ENCODE measurements around the gene ART4. TPM values are rescaled to one million over a fixed set of nuclear protein-coding genes. Genes with fewer than 3 reads are reported as not detected.

Gene ART4
- polyA plus RNA-seq, 1 donor from 2014 or later = not detected

- no peak overlapping the region for H3K4me3 ChIP-seq (ENCODE audit: low read length)
- TF ChIP-seq EP300 (conservative IDR thresholded peaks at IDR 0.05; ENCODE audit: poor library complexity, severe bottlenecking) (no peak), CTCF (IDR thresholded peaks at IDR 0.05; ENCODE audit: poor library complexity, severe bottlenecking) (no peak), EZH2 (IDR thresholded peaks at IDR 0.05; ENCODE audit: borderline replicate concordance, insufficient read depth, low read length, poor library complexity, severe bottlenecking) (no peak), REST (IDR thresholded peaks at IDR 0.05; ENCODE audit: borderline replicate concordance) (no peak), RAD21 (conservative IDR thresholded peaks at IDR 0.05) (no peak), POLR2AphosphoS5 (IDR thresholded peaks at IDR 0.05) (no peak), MXI1 (conservative IDR thresholded peaks at IDR 0.05; ENCODE audit: poor library complexity, severe bottlenecking) (no peak), TAF1 (IDR thresholded peaks at IDR 0.05; ENCODE audit: low read depth) (no peak), SMC3 (conservative IDR thresholded peaks at IDR 0.05; ENCODE audit: poor library complexity) (no peak)
- H3K27me3 ChIP-seq (ENCODE audit: insufficient read depth, low read depth, low read length) = no peaks in the 10 kb centered on the region
- no peak overlapping the region for H2AFZ ChIP-seq (ENCODE audit: low read depth, low read length)
- no peak overlapping the region for H3K9ac ChIP-seq (ENCODE audit: low read length)
- no peaks in the 10 kb centered on the region for H4K20me1 ChIP-seq (ENCODE audit: insufficient read depth)
- H3K79me2 ChIP-seq (replicated peaks; ENCODE audit: insufficient read depth, low read length) = no peaks in the 10 kb centered on the region
- no peaks in the 10 kb centered on the region for H3K9me2 ChIP-seq (ENCODE audit: insufficient read depth, low read length)
- H3K4me2 ChIP-seq (ENCODE audit: low read length) = no peak overlapping the region
- no peaks in the 10 kb centered on the region for H3F3A ChIP-seq (ENCODE audit: insufficient read depth, low read length, poor library complexity, severe bottlenecking)
- H3K9me3 ChIP-seq (ENCODE audit: low read length) = no peaks in the 10 kb centered on the region
- H3K27ac ChIP-seq (ENCODE audit: low read length) = no peak overlapping the region
- no peaks in the 10 kb centered on the region for H3K36me3 ChIP-seq (ENCODE audit: insufficient read depth, low read length)
These were observed 11.4 kb upstream of the ART4 start for GRCh38 chr12:14854586-14855183.

GRCh38 chr12:14853961-14854360, 10.6 kb upstream of the ART4 start:
- no peak overlapping the region for H2AFZ ChIP-seq (ENCODE audit: low read depth, low read length)
- no peaks in the 10 kb centered on the region for H3K36me3 ChIP-seq (ENCODE audit: insufficient read depth, low read length)
- H3K27ac ChIP-seq (ENCODE audit: low read length) = no peak overlapping the region
- H3F3A ChIP-seq (ENCODE audit: insufficient read depth, low read length, poor library complexity, severe bottlenecking) = no peaks in the 10 kb centered on the region
- H3K9ac ChIP-seq (ENCODE audit: low read length) = no peak overlapping the region
- H3K27me3 ChIP-seq (ENCODE audit: insufficient read depth, low read depth, low read length) = no peaks in the 10 kb centered on the region
- no peaks in the 10 kb centered on the region for H3K9me2 ChIP-seq (ENCODE audit: insufficient read depth, low read length)
- no peak for TF ChIP-seq EP300 (conservative IDR thresholded peaks at IDR 0.05; ENCODE audit: poor library complexity, severe bottlenecking)
- no peak for TF ChIP-seq SMC3 (conservative IDR thresholded peaks at IDR 0.05; ENCODE audit: poor library complexity)
- TF ChIP-seq RAD21 (conservative IDR thresholded peaks at IDR 0.05) = no peak
- no peak for TF ChIP-seq EZH2 (IDR thresholded peaks at IDR 0.05; ENCODE audit: borderline replicate concordance, insufficient read depth, low read length, poor library complexity, severe bottlenecking)
- TF ChIP-seq TAF1 (IDR thresholded peaks at IDR 0.05; ENCODE audit: low read depth) = no peak
- no peak for TF ChIP-seq CTCF (IDR thresholded peaks at IDR 0.05; ENCODE audit: poor library complexity, severe bottlenecking)
- TF ChIP-seq POLR2AphosphoS5 (IDR thresholded peaks at IDR 0.05) = no peak
- no peak for TF ChIP-seq REST (IDR thresholded peaks at IDR 0.05; ENCODE audit: borderline replicate concordance)
- no peak for TF ChIP-seq MXI1 (conservative IDR thresholded peaks at IDR 0.05; ENCODE audit: poor library complexity, severe bottlenecking)
- no peak overlapping the region for H3K4me3 ChIP-seq (ENCODE audit: low read length)
- no peaks in the 10 kb centered on the region for H3K9me3 ChIP-seq (ENCODE audit: low read length)
- no peaks in the 10 kb centered on the region for H4K20me1 ChIP-seq (ENCODE audit: insufficient read depth)
- no peaks in the 10 kb centered on the region for H3K79me2 ChIP-seq (replicated peaks; ENCODE audit: insufficient read depth, low read length)
- no peak overlapping the region for H3K4me2 ChIP-seq (ENCODE audit: low read length)

All from neural cell (in vitro differentiated cells).